Cardiac muscle cell (in vitro differentiated cells and primary cell): ENCODE data around the gene NIP7. TPM values are rescaled to one million over a fixed set of nuclear protein-coding genes. Genes with fewer than 3 reads are reported as not detected.

Experiments used
- DNase-seq, 2 donors: peaks; one replicate each; pipeline versions ENCODE4 v3.0.0 to v3.0.0-alpha.2; 2010 to 2017; ENCODE audit warnings: low read depth in 1 of 2, low spot score in 1 of 2
- H3K27ac ChIP-seq: fragments of 200-600 bp; sonication (generic); 2 replicates; pipeline ENCODE4 v1.5.1; 2016
- H3K27me3 ChIP-seq: fragments of 200-600 bp; sonication (generic); 2 replicates; pipeline ENCODE4 v1.6.0; 2016; ENCODE audit warnings: control low read depth
- H3K36me3 ChIP-seq: fragments of 200-600 bp; sonication (generic); 2 replicates; pipeline ENCODE4 v1.5.1; 2016; ENCODE audit warnings: control low read depth
- H3K4me1 ChIP-seq: fragments of 200-600 bp; sonication (generic); 2 replicates; pipeline ENCODE4 v1.8.1; 2017; ENCODE audit warnings: low read depth, mild to moderate bottlenecking, mixed run types
- H3K4me3 ChIP-seq: fragments of 200-600 bp; sonication (generic); 2 replicates; pipeline ENCODE4 v1.5.1; 2016; ENCODE audit warnings: mild to moderate bottlenecking
- H3K9me3 ChIP-seq: fragments of 200-600 bp; sonication (generic); 2 replicates; pipeline ENCODE4 v1.5.1; 2017; ENCODE audit warnings: low read depth, mild to moderate bottlenecking, control low read depth
- CTCF ChIP-seq: IDR thresholded peaks from 2 replicates; pipeline ENCODE4 v1.5.1; 2012; ENCODE audit warnings: low read depth, mild to moderate bottlenecking, low read length
- polyA plus RNA-seq: library from polyadenylated mRNA; unstranded; fragments of >200 nt; fragmentation: Nextera tagmentation; extraction: Ambion mirVana; gene quantifications from 2 replicates; pipeline ENCODE4 v1.2.1, GENCODE V29; 2016
- total RNA-seq: library from RNA; depleted of rRNA; stranded (reverse); fragments of >200 nt; gene quantifications from 2 replicates; pipeline ENCODE4 v1.2.3, GENCODE V29; 2016

Gene NIP7
- total and polyA plus RNA-seq, 2 experiments from 2014 or later: 9.5 to 23.6 TPM

DNA sequence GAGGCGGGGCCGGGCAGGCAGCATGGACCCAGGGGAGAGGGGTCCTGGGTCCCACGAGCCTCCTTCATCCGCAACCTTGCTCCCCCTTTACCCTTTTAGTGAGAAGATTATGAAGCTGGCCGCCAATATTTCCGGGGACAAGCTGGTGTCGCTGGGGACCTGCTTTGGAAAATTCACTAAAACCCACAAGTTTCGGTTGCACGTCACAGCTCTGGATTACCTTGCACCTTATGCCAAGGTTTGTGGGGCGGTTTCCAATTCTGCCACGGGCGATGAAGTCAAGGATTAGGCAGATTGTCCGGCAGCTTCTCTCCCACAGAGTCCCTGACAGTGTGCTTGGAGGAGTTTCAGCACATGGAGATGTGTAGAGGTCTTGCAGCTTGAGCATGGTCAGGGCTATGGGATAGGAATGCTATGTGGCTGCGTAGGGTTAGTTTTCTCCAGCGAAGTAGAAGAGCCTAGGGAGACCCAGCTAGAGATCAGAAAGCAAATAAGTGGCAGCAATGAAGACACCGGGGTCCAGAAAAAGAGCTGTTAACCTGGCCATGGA lies 598 bp downstream of the NIP7 start:
- DNase-seq: peak in 1 of 2 donors; percentile 25
- H3K4me3 ChIP-seq: peak overlapping the region; percentile 75
- TF ChIP-seq CTCF: no peak
- peaks cover 25% of the 10 kb centered on the region for H3K36me3 ChIP-seq
- no peaks in the 10 kb centered on the region for H3K27me3 ChIP-seq
- no peaks in the 10 kb centered on the region for H3K9me3 ChIP-seq
- peaks cover 13% of the 10 kb centered on the region for H3K4me1 ChIP-seq
- H3K27ac ChIP-seq: peak overlapping the region; percentile 85

DNA sequence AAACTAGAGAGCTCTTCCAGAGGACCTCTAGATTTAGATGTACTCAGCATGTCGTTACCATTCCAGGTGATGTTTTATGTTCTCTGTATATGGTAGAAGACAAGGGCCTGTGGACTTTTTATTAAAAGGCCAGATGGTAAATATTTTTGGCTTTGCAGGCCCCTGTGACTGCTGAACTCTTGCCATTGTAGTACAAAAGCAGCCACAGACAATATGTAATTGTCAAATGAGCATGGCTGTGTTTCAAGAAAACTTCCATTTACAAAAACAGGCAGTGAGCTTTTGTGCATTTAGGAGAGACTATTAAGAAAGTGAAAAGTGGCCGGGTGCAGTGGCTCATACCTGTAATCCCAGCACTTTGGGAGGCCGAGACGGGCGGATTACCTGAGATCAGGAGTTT lies 4.6 kb downstream of the NIP7 start:
- no peak overlapping the region for H3K27ac ChIP-seq
- no peak for DNase-seq
- no peaks in the 10 kb centered on the region for H3K27me3 ChIP-seq
- H3K4me3 ChIP-seq: no peak overlapping the region
- TF ChIP-seq CTCF: no peak
- H3K9me3 ChIP-seq: no peaks in the 10 kb centered on the region
- H3K36me3 ChIP-seq: peaks cover 22% of the 10 kb centered on the region
- peaks cover 7% of the 10 kb centered on the region for H3K4me1 ChIP-seq

- peaks cover 19% of the 10 kb centered on the region for H3K36me3 ChIP-seq
- no peaks in the 10 kb centered on the region for H3K27me3 ChIP-seq
- no peak for TF ChIP-seq CTCF
- DNase-seq: no peak
- H3K4me3 ChIP-seq: no peak overlapping the region
- H3K9me3 ChIP-seq: no peaks in the 10 kb centered on the region
- H3K4me1 ChIP-seq: no peaks in the 10 kb centered on the region
- H3K27ac ChIP-seq: no peak overlapping the region
Measured at GRCh38 chr16:69345923-69346322, 6.4 kb downstream of the NIP7 start.

- no peak overlapping the region for H3K27ac ChIP-seq
- H3K4me3 ChIP-seq: no peak overlapping the region
- TF ChIP-seq CTCF: no peak
Measured at GRCh38 chr16:69346683-69347082, 7.1 kb downstream of the NIP7 start.

DNA sequence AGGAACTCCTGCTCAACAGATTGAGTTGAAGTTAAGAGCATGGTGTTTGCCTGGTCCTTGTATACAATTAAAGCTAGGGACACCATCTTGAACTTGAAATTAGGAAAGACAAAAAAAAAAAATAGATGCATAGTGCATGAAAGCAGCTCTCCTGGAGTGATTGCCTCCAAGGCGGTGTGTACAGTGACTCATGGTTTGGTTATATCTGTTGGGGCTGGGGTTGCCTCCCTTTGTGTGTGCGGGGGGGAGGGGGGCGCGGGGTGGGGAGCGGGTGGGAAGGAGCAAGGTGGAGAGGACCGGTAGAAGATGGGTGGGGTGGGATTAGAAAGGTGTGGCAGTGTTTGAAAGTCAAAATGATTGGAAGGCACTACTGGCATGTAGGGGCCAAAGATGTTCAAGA lies 8.7 kb downstream of the NIP7 start:
- no peak overlapping the region for H3K27ac ChIP-seq
- no peak for DNase-seq
- no peak for TF ChIP-seq CTCF
- H3K4me1 ChIP-seq: no peaks in the 10 kb centered on the region
- H3K9me3 ChIP-seq: no peaks in the 10 kb centered on the region
- no peak overlapping the region for H3K4me3 ChIP-seq
- H3K27me3 ChIP-seq: no peaks in the 10 kb centered on the region
- peaks cover 3% of the 10 kb centered on the region for H3K36me3 ChIP-seq

More at GRCh38 chr16:69346683-69347082, 7.1 kb downstream of the NIP7 start:
- Histone ChIP-seq H3K9me3 (no peaks in the 10 kb centered on the region), H3K27me3 (no peaks in the 10 kb centered on the region), H3K36me3 (peaks cover 12% of the 10 kb centered on the region), H3K4me1 (no peaks in the 10 kb centered on the region)
- no peak for DNase-seq
